ENCODE results near the gene MAGEE2.
"Not testable (repeated sequence)": the region's sequence is repeated elsewhere in the genome, so short reads cannot be mapped to it uniquely, and the experiment has no call there.

Gene MAGEE2, protein sequence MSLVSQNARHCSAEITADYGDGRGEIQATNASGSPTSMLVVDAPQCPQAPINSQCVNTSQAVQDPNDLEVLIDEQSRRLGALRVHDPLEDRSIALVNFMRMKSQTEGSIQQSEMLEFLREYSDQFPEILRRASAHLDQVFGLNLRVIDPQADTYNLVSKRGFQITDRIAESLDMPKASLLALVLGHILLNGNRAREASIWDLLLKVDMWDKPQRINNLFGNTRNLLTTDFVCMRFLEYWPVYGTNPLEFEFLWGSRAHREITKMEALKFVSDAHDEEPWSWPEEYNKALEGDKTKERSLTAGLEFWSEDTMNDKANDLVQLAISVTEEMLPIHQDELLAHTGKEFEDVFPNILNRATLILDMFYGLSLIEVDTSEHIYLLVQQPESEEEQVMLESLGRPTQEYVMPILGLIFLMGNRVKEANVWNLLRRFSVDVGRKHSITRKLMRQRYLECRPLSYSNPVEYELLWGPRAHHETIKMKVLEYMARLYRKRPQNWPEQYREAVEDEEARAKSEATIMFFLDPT

DNA sequence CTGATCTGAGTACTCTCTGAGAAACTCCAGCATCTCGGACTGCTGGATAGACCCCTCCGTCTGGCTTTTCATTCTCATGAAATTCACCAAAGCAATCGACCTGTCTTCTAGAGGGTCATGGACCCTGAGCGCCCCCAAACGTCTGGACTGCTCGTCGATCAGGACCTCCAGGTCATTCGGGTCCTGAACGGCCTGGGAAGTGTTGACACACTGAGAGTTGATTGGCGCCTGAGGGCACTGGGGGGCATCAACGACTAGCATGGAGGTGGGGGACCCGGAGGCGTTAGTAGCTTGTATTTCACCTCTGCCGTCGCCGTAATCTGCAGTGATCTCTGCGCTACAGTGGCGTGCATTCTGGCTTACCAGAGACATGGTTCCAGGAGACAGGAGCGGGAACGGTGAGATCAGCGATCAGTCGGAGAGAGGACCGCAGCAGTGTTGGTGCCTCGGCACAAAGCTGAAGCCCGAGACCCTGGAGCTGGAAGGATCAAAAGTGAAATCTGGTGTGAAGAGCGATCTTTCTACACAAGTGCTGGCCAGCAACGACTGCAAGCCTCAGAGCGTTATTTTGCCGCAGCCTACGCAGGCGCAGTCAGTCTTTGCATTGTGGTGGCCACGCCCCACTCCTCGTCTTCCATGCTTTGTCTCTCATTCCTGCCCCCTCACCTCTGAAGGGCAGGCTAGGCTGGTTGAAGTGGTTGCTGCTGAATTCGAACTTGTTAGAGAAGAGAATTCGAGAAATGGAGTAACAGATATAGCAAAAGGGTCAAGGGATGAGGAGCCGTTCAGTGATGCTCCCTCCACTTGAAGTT is at the start of gene MAGEE2:
Gene MAGEE2, minus strand, starts transcription at position 575 of the 812 bp plus-strand sequence. Its CDS starts 203 bp downstream, at position 372.
- no peak for DNase-seq (ENCODE audit: low read depth in 2 of 2)

DNA sequence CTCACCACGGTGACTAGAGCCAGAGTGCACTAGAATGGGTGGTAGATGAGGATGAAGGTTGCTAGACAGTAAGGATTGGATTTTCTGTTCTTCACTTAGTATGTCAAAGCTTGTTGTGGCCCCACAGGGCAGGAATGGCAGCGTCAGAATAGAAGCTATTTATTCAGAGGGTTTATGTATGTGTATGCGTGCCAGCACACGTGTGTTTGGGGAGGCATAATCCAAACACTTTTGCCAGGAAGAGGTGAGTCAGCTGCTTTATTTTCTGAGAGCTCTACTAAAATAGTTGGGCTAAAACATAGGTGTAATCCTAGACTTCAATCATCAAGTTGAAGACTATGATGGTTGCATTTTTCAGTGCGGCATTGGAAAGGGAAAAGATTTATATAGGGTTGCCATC is 1.2 kb upstream of the MAGEE2 start:
- DNase-seq (ENCODE audit: low read depth in 2 of 2) = no peak

DNA sequence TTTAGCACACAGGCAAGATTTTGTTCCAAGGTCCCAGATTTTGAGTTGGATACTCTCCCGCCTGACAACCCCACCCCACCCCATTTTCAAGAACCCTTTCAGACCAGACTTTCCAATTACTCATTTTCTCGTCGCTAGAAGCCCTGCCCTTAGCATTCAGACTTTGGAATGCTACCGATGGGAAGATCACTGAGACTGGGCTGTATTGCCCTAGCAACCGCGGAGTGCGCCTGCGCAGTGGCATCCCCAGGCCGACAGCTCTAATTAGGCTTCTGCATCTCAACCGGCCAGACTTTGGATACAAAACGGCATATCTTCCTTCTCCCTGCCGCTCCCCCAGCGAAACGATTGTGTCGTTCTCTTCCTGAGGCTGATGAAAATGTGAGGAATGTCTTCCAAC is 3.4 kb downstream of the MAGEE2 start:
- DNase-seq (ENCODE audit: low read depth in 2 of 2) = no peak

DNA sequence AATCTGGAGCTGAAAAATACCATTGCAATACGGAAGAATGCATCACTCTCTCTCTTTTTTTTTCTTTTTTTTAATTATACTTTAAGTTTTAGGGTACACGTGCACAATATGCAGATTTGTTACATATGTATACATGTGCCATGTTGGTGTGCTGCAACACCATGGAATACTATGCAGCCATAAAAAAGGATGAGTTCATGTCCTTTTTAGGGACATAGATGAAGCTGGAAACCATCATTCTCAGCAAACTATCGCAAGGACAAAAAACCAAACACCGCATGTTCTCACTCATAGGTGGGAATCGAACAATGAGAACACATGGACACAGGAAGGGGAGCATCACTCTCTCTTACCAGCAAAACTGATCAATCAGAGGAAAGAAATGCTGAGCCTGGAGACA is 17.0 kb downstream of the MAGEE2 start:
- not testable (repeated sequence) for DNase-seq (ENCODE audit: low read depth in 2 of 2)

DNA sequence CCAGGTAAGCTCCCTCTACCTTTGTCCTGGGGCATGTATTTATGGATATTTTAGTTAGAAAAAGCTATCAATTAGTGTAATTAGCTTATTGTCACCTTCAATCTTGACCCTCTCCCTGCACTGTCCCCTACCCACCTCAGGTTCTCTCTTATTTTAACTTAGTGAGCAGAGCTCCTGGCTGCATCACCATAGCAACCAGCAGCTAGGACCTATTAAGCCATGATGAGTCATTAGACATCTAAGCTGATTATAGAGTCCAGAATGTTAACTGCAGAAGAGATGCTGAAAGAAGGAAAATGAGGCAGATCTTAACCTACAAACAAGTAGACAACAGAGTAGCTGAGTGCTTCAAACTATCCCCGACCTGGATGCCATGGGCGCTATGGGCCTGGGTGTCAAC is 36.6 kb downstream of the MAGEE2 start:
- DNase-seq (ENCODE audit: low read depth in 2 of 2) = no peak

DNA sequence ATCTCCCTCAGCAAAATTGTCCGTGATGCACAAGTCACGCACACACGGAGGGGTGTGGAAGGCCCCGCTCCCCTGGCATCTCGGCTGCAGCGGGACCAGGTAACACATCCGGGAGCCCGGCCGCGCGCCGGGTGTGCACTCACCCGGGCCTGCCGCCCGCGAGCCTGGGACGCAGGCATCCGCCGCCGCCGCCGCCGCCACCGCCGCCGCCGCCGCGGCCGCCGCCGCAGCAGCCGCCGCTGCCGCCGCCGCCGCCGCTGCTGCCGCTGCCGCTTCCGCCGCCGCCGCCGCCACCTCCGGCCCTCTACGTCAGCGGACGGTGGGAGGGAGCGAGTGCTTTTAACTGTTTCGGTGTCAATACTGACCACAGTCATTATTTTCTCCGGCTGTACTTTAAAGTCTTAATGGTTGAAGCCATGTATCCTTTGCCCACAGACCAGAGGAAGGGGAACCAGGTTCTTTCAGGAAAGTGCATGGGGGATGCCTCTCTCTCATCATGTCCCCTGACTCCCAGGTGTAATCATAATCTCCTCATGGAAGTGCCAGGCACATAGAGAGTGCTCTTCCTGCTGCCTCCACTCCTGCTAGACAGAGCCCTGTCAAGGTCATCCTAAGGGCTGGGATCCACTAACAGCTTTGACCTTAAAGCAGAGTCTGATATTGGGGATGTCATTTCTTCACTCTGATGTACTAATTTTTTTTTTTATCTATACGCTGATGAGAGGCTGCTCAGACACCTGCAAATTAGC is 38.0 kb downstream of the MAGEE2 start:
- no peak for DNase-seq (ENCODE audit: low read depth in 2 of 2)
